Prostate gland (tissue), 2 donors: ENCODE results near the gene CD59. TPM values are rescaled to one million over a fixed set of nuclear protein-coding genes. Genes with fewer than 3 reads are reported as not detected.

Source experiments
- DNase-seq: peaks from one replicate; pipeline ENCODE4 v3.0.0-alpha.2; 2019; ENCODE audit warnings: low spot score
- H3K27ac ChIP-seq, 2 donors: fragments of 200-600 bp; sonication (generic); 2 replicates each; pipeline ENCODE4 v1.5.1; 2017 to 2019
- H3K27me3 ChIP-seq: fragments of 200-600 bp; sonication (generic); replicated peaks from 2 replicates; pipeline ENCODE4 v1.5.1; 2019; ENCODE audit not compliant: insufficient read depth
- H3K36me3 ChIP-seq, 2 donors: fragments of 200-600 bp; sonication (generic); 1 replicate in 1 of 2; 2 replicates in 1 of 2; pipeline versions ENCODE4 v1.5.1 to v1.8.1; 2017 to 2019
- H3K4me1 ChIP-seq: fragments of 200-600 bp; sonication (generic); replicated peaks from 2 replicates; pipeline ENCODE4 v1.5.1; 2019
- H3K4me3 ChIP-seq, 2 donors: fragments of 200-600 bp; sonication (generic); 2 replicates each; pipeline ENCODE4 v1.5.1; 2017 to 2019
- H3K9me3 ChIP-seq: fragments of 200-600 bp; sonication (generic); 2 replicates; pipeline ENCODE4 v1.5.1; 2017
- CTCF ChIP-seq, 4 experiments: fragments of 200-600 bp in 2 of 4; fragments of 450-650 bp in 2 of 4; sonication (generic) in 2 of 4; IDR thresholded peaks; 1 replicate in 3 of 4; 2 replicates in 1 of 4; pipeline ENCODE4 v1.5.1; 2016 to 2019; ENCODE audit warnings: antibody characterized with exemption in 4 of 4, mild to moderate bottlenecking in 2 of 4, moderate library complexity in 2 of 4
- POLR2A ChIP-seq: fragments of 450-650 bp; IDR thresholded peaks from one replicate; pipeline ENCODE4 v1.6.1; 2016; ENCODE audit warnings: antibody characterized with exemption, mild to moderate bottlenecking
- POLR2AphosphoS5 ChIP-seq: sonication (generic); formaldehyde crosslinking; IDR thresholded peaks from one replicate; pipeline ENCODE4 v1.6.1; 2017; ENCODE audit warnings: antibody characterized with exemption
- WGBS: methylation state at CpG from one replicate; pipeline ENCODE4 v1.1.5; 2018; 5-methylcytosine and 5-hydroxymethylcytosine counted together
- intact Hi-C: fragments of 100-400 bp; cut with DNase I; formaldehyde crosslinking; loops from one replicate; pipeline ENCODE4 v1.14.2; 2022
- total RNA-seq, 2 donors: library from RNA; depleted of rRNA; stranded (reverse); fragments of >200 nt; gene quantifications; one replicate each; pipeline ENCODE4 v1.1.0, GENCODE V29; 2016

Gene CD59
- total RNA-seq, 2 donors from 2014 or later = 205 to 274 TPM

DNA sequence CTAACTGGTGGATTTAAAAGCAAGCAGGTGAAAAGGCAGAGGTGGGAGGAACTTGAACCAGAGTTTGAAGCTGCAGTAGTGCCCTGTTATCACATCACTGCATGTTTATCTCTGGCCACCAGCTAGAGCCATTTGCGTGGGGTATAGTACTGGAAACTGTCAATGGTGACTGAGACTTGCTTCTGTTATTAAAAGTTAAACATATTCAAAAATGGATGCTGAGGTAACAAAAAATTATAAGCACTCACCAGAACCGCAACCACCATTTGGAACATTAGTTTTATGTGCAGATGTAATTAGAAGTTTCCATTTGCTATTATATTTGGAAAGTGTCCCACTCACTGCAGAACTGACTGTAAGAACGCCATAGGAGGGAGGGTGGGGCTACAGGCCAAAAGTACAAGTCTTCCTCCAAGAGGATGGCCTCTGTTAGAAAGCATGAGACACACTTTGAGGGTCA lies 1.2 kb upstream of the CD59 start:
- TF ChIP-seq POLR2AphosphoS5 = no peak
- Histone ChIP-seq H3K4me3 (no peak overlapping the region), H3K4me1 (no peaks in the 10 kb centered on the region), H3K27ac (peak overlapping the region in 1 of 2 donors; percentile 91), H3K36me3 (no peaks in the 10 kb centered on the region), H3K9me3 (no peaks in the 10 kb centered on the region), H3K27me3 (no peaks in the 10 kb centered on the region)
- 58% methylated on average over 3 of the region's 3 CpGs for WGBS
- no peak for DNase-seq
- intact Hi-C loops = loop anchor here (5.0 to 10.0 kb wide), 4 partner anchors 40 to 575 kb away; partner anchors contain the start of genes CSTF3 and HIPK3

- no peaks in the 10 kb centered on the region for H3K27me3 ChIP-seq
- no peaks in the 10 kb centered on the region for H3K9me3 ChIP-seq
- no peaks in the 10 kb centered on the region for H3K36me3 ChIP-seq
- TF ChIP-seq CTCF (IDR thresholded peaks at IDR 0.05) (peak in 1 of 4 experiments; percentile 2), POLR2AphosphoS5 (no peak)
- intact Hi-C loops = loop anchor here (5.0 to 10.0 kb wide), 4 partner anchors 42 to 573 kb away; partner anchors contain the start of genes CSTF3 and HIPK3
- peak overlapping the region; percentile 68 to 81 for H3K4me3 ChIP-seq
- H3K27ac ChIP-seq = peak overlapping the region; percentile 88 to 91
- H3K4me1 ChIP-seq = no peaks in the 10 kb centered on the region
- WGBS = 1% methylated on average over 53 of the region's 53 CpGs
- peak; percentile 30 for DNase-seq
Measured at GRCh38 chr11:33735271-33736147, 714 bp downstream of the CD59 start.

DNA sequence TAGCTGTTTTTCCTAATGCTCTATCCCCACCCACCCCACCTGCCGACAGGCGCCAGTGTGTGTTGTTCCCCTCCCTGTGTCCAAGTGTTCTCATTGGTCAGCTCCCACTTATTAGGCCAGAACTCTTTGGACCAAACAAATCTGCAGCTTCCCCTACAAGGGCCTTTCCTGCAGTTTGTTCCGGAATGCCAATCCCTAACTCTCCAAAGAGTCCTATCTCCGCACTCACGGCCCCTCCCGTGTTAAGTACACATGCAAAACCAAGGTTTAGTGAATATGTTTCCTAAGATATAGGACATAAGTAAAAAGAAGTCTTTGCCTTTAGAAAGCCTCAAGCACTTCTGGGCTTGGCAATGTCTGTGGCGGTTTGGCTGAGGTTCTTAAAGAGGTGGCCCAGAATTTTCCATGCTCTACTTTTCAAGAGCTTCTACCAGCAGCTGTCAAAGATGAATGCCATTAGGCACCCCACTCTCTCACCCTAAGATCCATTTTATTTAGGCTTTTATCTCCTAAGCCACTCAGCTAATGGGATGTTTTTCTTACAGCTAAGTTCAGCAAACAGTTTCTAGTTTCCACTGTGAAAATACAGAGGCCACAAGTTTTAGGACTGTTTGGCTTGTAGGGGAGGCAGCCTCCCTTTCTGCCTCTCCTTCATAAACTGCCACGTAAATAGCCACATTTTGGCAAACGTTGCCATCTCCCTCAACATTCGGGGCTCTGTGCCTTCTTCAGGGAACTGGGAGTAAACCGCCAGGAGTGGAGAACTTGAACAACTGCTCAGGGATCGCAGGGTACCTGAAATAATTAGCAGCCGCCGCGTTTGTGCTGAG lies 1.6 kb downstream of the CD59 start:
- Histone ChIP-seq H3K9me3 (no peaks in the 10 kb centered on the region), H3K4me1 (no peaks in the 10 kb centered on the region), H3K27me3 (no peaks in the 10 kb centered on the region), H3K27ac (peak overlapping the region; percentile 88 to 91), H3K36me3 (no peaks in the 10 kb centered on the region), H3K4me3 (peak overlapping the region; percentile 68 to 81)
- intact Hi-C loops = loop anchor here (5.0 to 10.0 kb wide), 4 partner anchors 43 to 572 kb away; partner anchors contain the start of genes CSTF3 and HIPK3
- 2% methylated on average over 15 of the region's 15 CpGs for WGBS
- no peak for DNase-seq
- TF ChIP-seq POLR2A = no peak
- TF ChIP-seq CTCF (IDR thresholded peaks at IDR 0.05) = no peak
- TF ChIP-seq POLR2AphosphoS5 = peak; percentile 12

DNA sequence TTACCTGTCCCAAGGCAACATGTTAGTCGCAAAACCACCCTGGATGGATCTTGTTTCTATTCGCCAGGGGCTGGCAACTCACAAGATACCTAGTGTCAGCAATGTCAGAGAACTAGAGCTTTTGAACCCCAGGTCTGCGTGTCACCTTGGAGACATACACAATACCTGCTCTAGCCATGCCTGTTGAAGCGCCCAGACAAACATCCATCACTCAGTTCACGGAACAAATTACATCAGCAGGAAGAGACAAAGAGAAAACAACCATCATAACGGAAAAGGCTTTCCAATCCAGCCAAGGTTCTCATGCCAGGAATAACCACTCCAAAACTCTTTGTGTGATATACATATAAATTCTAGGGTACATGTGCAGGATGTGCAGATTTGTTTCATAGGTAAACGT lies 2.2 kb downstream of the CD59 start:
- Histone ChIP-seq H3K9me3 (no peaks in the 10 kb centered on the region), H3K27ac (no peak overlapping the region), H3K4me3 (peak overlapping the region; percentile 68 to 81), H3K4me1 (no peaks in the 10 kb centered on the region), H3K27me3 (no peaks in the 10 kb centered on the region), H3K36me3 (no peaks in the 10 kb centered on the region)
- TF ChIP-seq POLR2AphosphoS5 (no peak), POLR2A (no peak), CTCF (IDR thresholded peaks at IDR 0.05) (no peak)
- intact Hi-C loops = loop anchor here (10.0 kb wide), 2 partner anchors 369 to 479 kb away; partner anchors contain the start of gene HIPK3
- DNase-seq = no peak
- 53% methylated on average over 7 of the region's 7 CpGs for WGBS
